ENCODE measurements around the gene PPP2R2B. TPM values are rescaled to one million over a fixed set of nuclear protein-coding genes. Genes with fewer than 3 reads are reported as not detected.

PPP2R2B gene
- total RNA-seq, 1 experiment from 2014 or later, result not detected

GRCh38 chr5:146772881-146773466, 105.6 kb downstream of the PPP2R2B start:
- intact Hi-C loops (cut with micrococcal nuclease; ENCODE audit: unreplicated experiment), result no loop called here
- CTCF ChIA-PET, result no interaction called here

DNA sequence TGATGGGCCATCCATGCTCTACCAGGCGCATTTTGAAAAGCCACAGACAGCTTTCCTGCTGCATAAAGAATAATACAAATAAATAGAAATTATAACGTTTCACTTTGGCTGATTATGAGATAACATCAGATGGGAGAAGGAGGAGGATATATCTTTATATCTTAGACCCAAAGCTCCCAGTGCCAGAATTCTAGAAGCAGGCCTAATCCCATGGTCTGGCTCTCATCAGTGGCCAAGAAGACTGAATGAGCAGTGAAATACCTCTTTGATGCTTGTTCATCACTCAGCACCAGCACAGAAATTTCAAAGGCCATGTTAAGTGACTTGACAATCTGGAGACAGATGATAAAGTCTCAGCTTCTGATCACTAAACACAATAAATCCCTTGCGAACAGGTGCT, 107.6 kb downstream of the PPP2R2B start:
- Histone ChIP-seq H3K27me3 (replicated peaks; ENCODE audit: insufficient read depth, low read depth, low read length, poor library complexity) (peaks cover 8% of the 10 kb centered on the region), H3K27ac (ENCODE audit: low read depth, low read length, poor library complexity, severe bottlenecking) (no peak overlapping the region), H3K36me3 (ENCODE audit: insufficient read depth, low read length, poor library complexity, severe bottlenecking) (no peaks in the 10 kb centered on the region), H3K9me3 (ENCODE audit: low read depth, low read length, poor library complexity, severe bottlenecking) (no peaks in the 10 kb centered on the region), H3K4me3 (ENCODE audit: low read depth, low read length, poor library complexity, severe bottlenecking) (no peak overlapping the region), H3K4me1 (ENCODE audit: insufficient read depth, low read length, poor library complexity, severe bottlenecking) (no peaks in the 10 kb centered on the region)
- no peak for DNase-seq (ENCODE audit: low spot score)
- no TSS peak for BruUV-seq (replicated peaks)
- TF ChIP-seq CTCF (conservative IDR thresholded peaks at IDR 0.05; ENCODE audit: low read depth, low read length) (no peak), EZH2 (IDR thresholded peaks at IDR 0.05; ENCODE audit: borderline replicate concordance, low read depth, low read length, poor library complexity, severe bottlenecking) (no peak)
- CTCF ChIA-PET, result no interaction called here
- POLR2A ChIA-PET (ENCODE audit: low non-redundant PET), result no interaction called here
- intact Hi-C loops (cut with micrococcal nuclease; ENCODE audit: unreplicated experiment), result no loop called here

More at GRCh38 chr5:146772881-146773466, 105.6 kb downstream of the PPP2R2B start:
- Histone ChIP-seq H3K27ac (ENCODE audit: low read depth, low read length, poor library complexity, severe bottlenecking) (no peak overlapping the region), H3K4me3 (ENCODE audit: low read depth, low read length, poor library complexity, severe bottlenecking) (no peak overlapping the region), H3K4me1 (ENCODE audit: insufficient read depth, low read length, poor library complexity, severe bottlenecking) (no peaks in the 10 kb centered on the region), H3K9me3 (ENCODE audit: low read depth, low read length, poor library complexity, severe bottlenecking) (no peaks in the 10 kb centered on the region), H3K27me3 (replicated peaks; ENCODE audit: insufficient read depth, low read depth, low read length, poor library complexity) (peaks cover 16% of the 10 kb centered on the region), H3K36me3 (ENCODE audit: insufficient read depth, low read length, poor library complexity, severe bottlenecking) (no peaks in the 10 kb centered on the region)
- TF ChIP-seq EZH2 (IDR thresholded peaks at IDR 0.05; ENCODE audit: borderline replicate concordance, low read depth, low read length, poor library complexity, severe bottlenecking), result no peak
- no peak for TF ChIP-seq CTCF (conservative IDR thresholded peaks at IDR 0.05; ENCODE audit: low read depth, low read length)
- BruUV-seq (replicated peaks), result no TSS peak
- POLR2A ChIA-PET (ENCODE audit: low non-redundant PET), result no interaction called here
- no peak for DNase-seq (ENCODE audit: low spot score)

- no TSS peak for BruUV-seq (replicated peaks)
- ChIA-PET CTCF (no interaction called here), POLR2A (ENCODE audit: low non-redundant PET) (no interaction called here)
- TF ChIP-seq CTCF (conservative IDR thresholded peaks at IDR 0.05; ENCODE audit: low read depth, low read length), result no peak
- TF ChIP-seq EZH2 (IDR thresholded peaks at IDR 0.05; ENCODE audit: borderline replicate concordance, low read depth, low read length, poor library complexity, severe bottlenecking), result no peak
- H3K4me1 ChIP-seq (ENCODE audit: insufficient read depth, low read length, poor library complexity, severe bottlenecking), result no peaks in the 10 kb centered on the region
- H3K27ac ChIP-seq (ENCODE audit: low read depth, low read length, poor library complexity, severe bottlenecking), result no peak overlapping the region
- intact Hi-C loops (cut with micrococcal nuclease; ENCODE audit: unreplicated experiment), result no loop called here
- H3K27me3 ChIP-seq (replicated peaks; ENCODE audit: insufficient read depth, low read depth, low read length, poor library complexity), result peaks cover 8% of the 10 kb centered on the region
- no peak overlapping the region for H3K4me3 ChIP-seq (ENCODE audit: low read depth, low read length, poor library complexity, severe bottlenecking)
- H3K9me3 ChIP-seq (ENCODE audit: low read depth, low read length, poor library complexity, severe bottlenecking), result no peaks in the 10 kb centered on the region
- no peaks in the 10 kb centered on the region for H3K36me3 ChIP-seq (ENCODE audit: insufficient read depth, low read length, poor library complexity, severe bottlenecking)
- no peak for DNase-seq (ENCODE audit: low spot score)
Observed at GRCh38 chr5:146770546-146770945, 108.0 kb downstream of the PPP2R2B start.
